ENCODE results near the gene ZNRF2.

The ZNRF2 gene

GRCh38 chr7:30352169-30352568 is 67.8 kb downstream of the ZNRF2 start:
- TF ChIP-seq MAX (IDR thresholded peaks at IDR 0.05; ENCODE audit: low read depth, low read length) (no peak), POLR2A (IDR thresholded peaks at IDR 0.05; ENCODE audit: extremely low read depth, insufficient read length) (no peak), CTCF (IDR thresholded peaks at IDR 0.05; ENCODE audit: low read depth, low read length) (no peak), MYC (IDR thresholded peaks at IDR 0.05; ENCODE audit: low read depth, low read length) (no peak)
- peak; percentile 46 for DNase-seq (ENCODE audit: low read depth)

GRCh38 chr7:30353532-30353931 is 69.1 kb downstream of the ZNRF2 start:
- DNase-seq (ENCODE audit: low read depth), result no peak
- TF ChIP-seq MYC (IDR thresholded peaks at IDR 0.05; ENCODE audit: low read depth, low read length) (no peak), MAX (IDR thresholded peaks at IDR 0.05; ENCODE audit: low read depth, low read length) (no peak), CTCF (IDR thresholded peaks at IDR 0.05; ENCODE audit: low read depth, low read length) (no peak), POLR2A (IDR thresholded peaks at IDR 0.05; ENCODE audit: extremely low read depth, insufficient read length) (no peak)
- no peak overlapping the region for H3K4me3 ChIP-seq (ENCODE audit: low read depth, low read length)

More at GRCh38 chr7:30352169-30352568, 67.8 kb downstream of the ZNRF2 start:
- no peak overlapping the region for H3K4me3 ChIP-seq (ENCODE audit: low read depth, low read length)

- TF ChIP-seq MYC (IDR thresholded peaks at IDR 0.05; ENCODE audit: low read depth, low read length), result no peak
- TF ChIP-seq POLR2A (IDR thresholded peaks at IDR 0.05; ENCODE audit: extremely low read depth, insufficient read length), result no peak
- TF ChIP-seq CTCF (IDR thresholded peaks at IDR 0.05; ENCODE audit: low read depth, low read length), result no peak
- H3K4me3 ChIP-seq (ENCODE audit: low read depth, low read length), result no peak overlapping the region
- no peak for DNase-seq (ENCODE audit: low read depth)
These were observed 69.7 kb downstream of the ZNRF2 start for GRCh38 chr7:30353932-30354607.

- H3K4me3 ChIP-seq (ENCODE audit: low read depth, low read length), result no peak overlapping the region
- no peak for DNase-seq (ENCODE audit: low read depth)
- no peak for TF ChIP-seq POLR2A (IDR thresholded peaks at IDR 0.05; ENCODE audit: extremely low read depth, insufficient read length)
- no peak for TF ChIP-seq CTCF (IDR thresholded peaks at IDR 0.05; ENCODE audit: low read depth, low read length)
- no peak for TF ChIP-seq MAX (IDR thresholded peaks at IDR 0.05; ENCODE audit: low read depth, low read length)
- TF ChIP-seq MYC (IDR thresholded peaks at IDR 0.05; ENCODE audit: low read depth, low read length), result no peak
These were observed 70.4 kb downstream of the ZNRF2 start for GRCh38 chr7:30354791-30355190.

GRCh38 chr7:30359957-30360356 is 75.6 kb downstream of the ZNRF2 start:
- TF ChIP-seq MYC (IDR thresholded peaks at IDR 0.05; ENCODE audit: low read depth, low read length) (no peak), POLR2A (IDR thresholded peaks at IDR 0.05; ENCODE audit: extremely low read depth, insufficient read length) (no peak), MAX (IDR thresholded peaks at IDR 0.05; ENCODE audit: low read depth, low read length) (no peak), CTCF (IDR thresholded peaks at IDR 0.05; ENCODE audit: low read depth, low read length) (no peak)

More at GRCh38 chr7:30359957-30360356, 75.6 kb downstream of the ZNRF2 start:
- no peak for DNase-seq (ENCODE audit: low read depth)
- no peak overlapping the region for H3K4me3 ChIP-seq (ENCODE audit: low read depth, low read length)
